A673 (cell line): ENCODE data around the gene STK10. TPM values are rescaled to one million over a fixed set of nuclear protein-coding genes. Genes with fewer than 3 reads are reported as not detected.

Experiments
- BruUV-seq: library from RNA; stranded (reverse); fragments of 400-500 nt; replicated peaks from 2 replicates; lab custom pipeline; 2021; lab: Mats Ljungman, UMichigan
- CTCF ChIA-PET: fragments of 300-600 bp; sonication (Branson Sonifier 250); formaldehyde crosslinking; loops from one replicate; lab custom pipeline; 2022; ENCODE audit warnings: antibody characterized with exemption; lab: Charles Lee
- POLR2A ChIA-PET: fragments of 300-600 bp; sonication (Branson Sonifier 250); formaldehyde crosslinking; loops from one replicate; lab custom pipeline; 2022; ENCODE audit warnings: antibody characterized with exemption; ENCODE audit not compliant: low non-redundant PET; lab: Charles Lee
- DNase-seq: peaks from one replicate; pipeline ENCODE4 v3.0.0-alpha.2; 2015; ENCODE audit warnings: low spot score
- H3K27ac ChIP-seq: fragments of 200-600 bp; sonication (generic); 2 replicates; pipeline ENCODE4 v1.5.1; 2016; ENCODE audit warnings: mixed run types, low read depth, mild to moderate bottlenecking, mixed read lengths, antibody characterized with exemption, low read length; ENCODE audit not compliant: poor library complexity, severe bottlenecking
- H3K27me3 ChIP-seq: fragments of 200-600 bp; sonication (generic); replicated peaks from 2 replicates; pipeline ENCODE4 v1.6.1; 2017; ENCODE audit warnings: mixed run types, low read depth, mild to moderate bottlenecking, mixed read lengths, antibody characterized with exemption, low read length; ENCODE audit not compliant: insufficient read depth, poor library complexity
- H3K36me3 ChIP-seq: fragments of 200-600 bp; sonication (generic); 2 replicates; pipeline ENCODE4 v1.6.1; 2016; ENCODE audit warnings: mixed run types, mild to moderate bottlenecking, mixed read lengths, antibody characterized with exemption, low read length; ENCODE audit not compliant: insufficient read depth, poor library complexity, severe bottlenecking
- H3K4me1 ChIP-seq: fragments of 200-600 bp; sonication (generic); 2 replicates; pipeline ENCODE4 v1.6.1; 2017; ENCODE audit warnings: mixed run types, mild to moderate bottlenecking, mixed read lengths, antibody characterized with exemption, low read length; ENCODE audit not compliant: insufficient read depth, poor library complexity, severe bottlenecking
- H3K4me3 ChIP-seq: fragments of 200-600 bp; sonication (generic); 2 replicates; pipeline ENCODE4 v1.5.1; 2016; ENCODE audit warnings: low read depth, mixed run types, mild to moderate bottlenecking, mixed read lengths, low read length; ENCODE audit not compliant: poor library complexity, severe bottlenecking
- H3K9me3 ChIP-seq: fragments of 200-600 bp; sonication (generic); 2 replicates; pipeline ENCODE4 v1.6.1; 2016; ENCODE audit warnings: mixed run types, low read depth, mild to moderate bottlenecking, mixed read lengths, antibody characterized with exemption, low read length; ENCODE audit not compliant: poor library complexity, severe bottlenecking
- EZH2 ChIP-seq: fragments of 200-600 bp; sonication (generic); IDR thresholded peaks from 2 replicates; pipeline ENCODE4 v1.6.1; 2017; ENCODE audit warnings: borderline replicate concordance, low read depth, mild to moderate bottlenecking, mixed read lengths, antibody characterized with exemption, low read length; ENCODE audit not compliant: poor library complexity, severe bottlenecking
- intact Hi-C: fragments of 100-400 bp; cut with micrococcal nuclease; formaldehyde crosslinking; loops from one replicate; pipeline ENCODE4 v1.10.0; 2022; ENCODE audit not compliant: unreplicated experiment
- total RNA-seq: library from RNA; stranded (reverse); gene quantifications from 2 replicates; pipeline ENCODE4 v1.2.3, GENCODE V29; 2021
- TF ChIP-seq, protein P1 (sequence below): fragments of 300-800, 200-600 bp; sonication (generic); conservative IDR thresholded peaks from 2 replicates; pipeline ENCODE4 v1.5.1; 2017; ENCODE audit warnings: low read depth, mild to moderate bottlenecking, antibody characterized with exemption, low read length, moderate library complexity, mixed read lengths

The STK10 gene
- total RNA-seq, 1 experiment from 2014 or later, result 3.8 TPM

DNA sequence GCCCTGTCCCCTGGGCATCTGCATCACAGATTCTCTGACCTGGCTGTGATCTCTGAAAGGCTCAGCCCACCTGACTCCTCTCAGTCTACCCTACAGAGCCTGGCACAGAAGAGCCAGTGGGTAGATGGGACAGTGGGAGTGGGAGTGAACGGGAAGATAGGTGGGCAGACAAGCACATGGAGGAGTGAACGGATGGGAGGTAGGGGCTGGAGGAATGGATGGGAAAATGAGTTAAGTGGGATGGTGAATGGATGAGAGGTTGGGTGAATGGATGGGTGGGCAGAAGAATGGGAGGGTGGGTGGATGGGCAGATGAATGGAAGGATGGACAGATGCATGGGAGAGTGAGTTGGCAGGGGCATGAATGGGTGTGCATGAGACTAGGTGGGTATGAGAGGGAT, 18.8 kb downstream of the STK10 start:
- Histone ChIP-seq H3K27ac (no peak overlapping the region), H3K4me1 (no peaks in the 10 kb centered on the region), H3K27me3 (no peaks in the 10 kb centered on the region), H3K36me3 (no peaks in the 10 kb centered on the region), H3K9me3 (no peaks in the 10 kb centered on the region), H3K4me3 (no peak overlapping the region)
- POLR2A ChIA-PET, result no interaction called here
- BruUV-seq, result no TSS peak
- intact Hi-C loops, result no loop called here
- CTCF ChIA-PET, result no interaction called here
- TF ChIP-seq, protein P1, sequence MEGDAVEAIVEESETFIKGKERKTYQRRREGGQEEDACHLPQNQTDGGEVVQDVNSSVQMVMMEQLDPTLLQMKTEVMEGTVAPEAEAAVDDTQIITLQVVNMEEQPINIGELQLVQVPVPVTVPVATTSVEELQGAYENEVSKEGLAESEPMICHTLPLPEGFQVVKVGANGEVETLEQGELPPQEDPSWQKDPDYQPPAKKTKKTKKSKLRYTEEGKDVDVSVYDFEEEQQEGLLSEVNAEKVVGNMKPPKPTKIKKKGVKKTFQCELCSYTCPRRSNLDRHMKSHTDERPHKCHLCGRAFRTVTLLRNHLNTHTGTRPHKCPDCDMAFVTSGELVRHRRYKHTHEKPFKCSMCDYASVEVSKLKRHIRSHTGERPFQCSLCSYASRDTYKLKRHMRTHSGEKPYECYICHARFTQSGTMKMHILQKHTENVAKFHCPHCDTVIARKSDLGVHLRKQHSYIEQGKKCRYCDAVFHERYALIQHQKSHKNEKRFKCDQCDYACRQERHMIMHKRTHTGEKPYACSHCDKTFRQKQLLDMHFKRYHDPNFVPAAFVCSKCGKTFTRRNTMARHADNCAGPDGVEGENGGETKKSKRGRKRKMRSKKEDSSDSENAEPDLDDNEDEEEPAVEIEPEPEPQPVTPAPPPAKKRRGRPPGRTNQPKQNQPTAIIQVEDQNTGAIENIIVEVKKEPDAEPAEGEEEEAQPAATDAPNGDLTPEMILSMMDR, result no peak
- TF ChIP-seq EZH2, result no peak
- no peak for DNase-seq

DNA sequence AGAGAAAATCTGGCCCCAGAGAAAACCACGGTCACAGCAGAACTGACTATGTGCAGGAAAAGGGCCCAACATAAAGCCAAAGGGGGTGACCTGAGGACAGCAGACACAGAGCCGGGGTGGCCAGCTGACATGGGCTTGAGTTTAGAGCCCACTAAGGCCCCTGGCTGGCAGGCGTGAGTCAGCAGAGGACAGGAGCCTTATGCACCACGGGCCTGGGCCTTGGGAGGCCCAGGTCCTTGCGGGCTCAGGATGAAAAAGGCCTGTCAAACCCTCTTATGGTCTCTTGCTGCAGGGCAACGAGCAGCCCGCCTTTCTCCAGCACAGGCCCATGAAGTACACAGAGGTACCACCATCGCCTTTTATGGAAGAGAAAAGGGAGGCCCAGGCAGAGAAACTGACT, 19.7 kb downstream of the STK10 start:
- Histone ChIP-seq H3K9me3 (no peaks in the 10 kb centered on the region), H3K27me3 (no peaks in the 10 kb centered on the region), H3K4me1 (no peaks in the 10 kb centered on the region), H3K4me3 (no peak overlapping the region), H3K27ac (no peak overlapping the region), H3K36me3 (no peaks in the 10 kb centered on the region)
- no TSS peak for BruUV-seq
- TF ChIP-seq, protein P1, result no peak
- TF ChIP-seq EZH2, result no peak
- CTCF ChIA-PET, result no interaction called here
- POLR2A ChIA-PET, result no interaction called here
- intact Hi-C loops, result no loop called here
- no peak for DNase-seq

DNA sequence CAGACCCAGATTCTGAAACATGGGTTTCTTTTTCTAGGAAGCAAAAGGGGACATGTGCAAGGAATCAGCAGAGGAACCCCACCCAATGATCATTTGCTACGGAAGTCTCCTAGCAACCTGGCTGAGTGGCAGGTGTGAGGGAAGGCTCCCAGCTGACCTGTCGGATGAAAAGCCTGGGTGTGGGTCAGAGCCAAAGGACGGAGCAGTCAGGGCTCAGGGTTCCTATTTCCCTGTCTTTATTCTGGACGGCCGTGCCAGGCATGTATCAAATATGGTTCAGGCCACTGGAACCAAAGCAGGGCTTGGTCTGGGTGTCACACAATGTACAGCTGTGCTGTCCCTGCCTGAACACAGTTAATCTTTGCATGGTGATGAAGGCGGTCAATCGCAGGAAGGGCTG, 20.1 kb downstream of the STK10 start:
- Histone ChIP-seq H3K36me3 (no peaks in the 10 kb centered on the region), H3K4me1 (no peaks in the 10 kb centered on the region), H3K9me3 (no peaks in the 10 kb centered on the region), H3K27me3 (no peaks in the 10 kb centered on the region), H3K4me3 (no peak overlapping the region), H3K27ac (no peak overlapping the region)
- ChIA-PET POLR2A (no interaction called here), CTCF (no interaction called here)
- no TSS peak for BruUV-seq
- no peak for DNase-seq
- TF ChIP-seq, protein P1, result no peak
- intact Hi-C loops, result no loop called here
